SH-SY5Y (cell line): ENCODE measurements around the gene GRIK3.

Experiments
- GATA2 ChIP-seq: IDR thresholded peaks from 2 replicates; pipeline ENCODE4 v1.6.1; 2011; ENCODE audit warnings: mild to moderate bottlenecking, low read depth, low read length
- GATA3 ChIP-seq: IDR thresholded peaks from 2 replicates; pipeline ENCODE4 v1.6.1; 2011; ENCODE audit warnings: low read depth, mild to moderate bottlenecking, low read length, moderate library complexity

GRCh38 chr1:36787312-36787913 lies 246.9 kb downstream of the GRIK3 start:
- TF ChIP-seq GATA2 (no peak), GATA3 (no peak)
